ENCODE data around the gene GREM2.

GRCh38 chr1:240555524-240555923, 56.4 kb downstream of the GREM2 start:
- TF ChIP-seq, protein P1, sequence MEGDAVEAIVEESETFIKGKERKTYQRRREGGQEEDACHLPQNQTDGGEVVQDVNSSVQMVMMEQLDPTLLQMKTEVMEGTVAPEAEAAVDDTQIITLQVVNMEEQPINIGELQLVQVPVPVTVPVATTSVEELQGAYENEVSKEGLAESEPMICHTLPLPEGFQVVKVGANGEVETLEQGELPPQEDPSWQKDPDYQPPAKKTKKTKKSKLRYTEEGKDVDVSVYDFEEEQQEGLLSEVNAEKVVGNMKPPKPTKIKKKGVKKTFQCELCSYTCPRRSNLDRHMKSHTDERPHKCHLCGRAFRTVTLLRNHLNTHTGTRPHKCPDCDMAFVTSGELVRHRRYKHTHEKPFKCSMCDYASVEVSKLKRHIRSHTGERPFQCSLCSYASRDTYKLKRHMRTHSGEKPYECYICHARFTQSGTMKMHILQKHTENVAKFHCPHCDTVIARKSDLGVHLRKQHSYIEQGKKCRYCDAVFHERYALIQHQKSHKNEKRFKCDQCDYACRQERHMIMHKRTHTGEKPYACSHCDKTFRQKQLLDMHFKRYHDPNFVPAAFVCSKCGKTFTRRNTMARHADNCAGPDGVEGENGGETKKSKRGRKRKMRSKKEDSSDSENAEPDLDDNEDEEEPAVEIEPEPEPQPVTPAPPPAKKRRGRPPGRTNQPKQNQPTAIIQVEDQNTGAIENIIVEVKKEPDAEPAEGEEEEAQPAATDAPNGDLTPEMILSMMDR (IDR thresholded peaks at IDR 0.05) = no peak
- no peak for TF ChIP-seq EZH2 (IDR thresholded peaks at IDR 0.05; ENCODE audit: borderline replicate concordance, insufficient read depth, low read depth, low read length, poor library complexity, severe bottlenecking)
